Stimulated activated CD8-positive, alpha-beta memory T cell treated with anti-CD3 and anti-CD28 coated beads, Interleukin-4, amount 100 ng/mL, for 24 hours (primary cell): ENCODE results near the gene SPIRE2.
"Not testable (repeated sequence)": the region's sequence is repeated elsewhere in the genome, so short reads cannot be mapped to it uniquely, and the experiment has no call there.

Experiments used
- DNase-seq: peaks from one replicate; pipeline ENCODE4 v3.0.0-alpha.2; 2020; ENCODE audit warnings: low read depth

The SPIRE2 gene

GRCh38 chr16:89808475-89808874 is 19.8 kb upstream of the SPIRE2 start:
- no peak for DNase-seq

- DNase-seq = no peak
Observed at GRCh38 chr16:89811321-89811720, 17.0 kb upstream of the SPIRE2 start.

DNA sequence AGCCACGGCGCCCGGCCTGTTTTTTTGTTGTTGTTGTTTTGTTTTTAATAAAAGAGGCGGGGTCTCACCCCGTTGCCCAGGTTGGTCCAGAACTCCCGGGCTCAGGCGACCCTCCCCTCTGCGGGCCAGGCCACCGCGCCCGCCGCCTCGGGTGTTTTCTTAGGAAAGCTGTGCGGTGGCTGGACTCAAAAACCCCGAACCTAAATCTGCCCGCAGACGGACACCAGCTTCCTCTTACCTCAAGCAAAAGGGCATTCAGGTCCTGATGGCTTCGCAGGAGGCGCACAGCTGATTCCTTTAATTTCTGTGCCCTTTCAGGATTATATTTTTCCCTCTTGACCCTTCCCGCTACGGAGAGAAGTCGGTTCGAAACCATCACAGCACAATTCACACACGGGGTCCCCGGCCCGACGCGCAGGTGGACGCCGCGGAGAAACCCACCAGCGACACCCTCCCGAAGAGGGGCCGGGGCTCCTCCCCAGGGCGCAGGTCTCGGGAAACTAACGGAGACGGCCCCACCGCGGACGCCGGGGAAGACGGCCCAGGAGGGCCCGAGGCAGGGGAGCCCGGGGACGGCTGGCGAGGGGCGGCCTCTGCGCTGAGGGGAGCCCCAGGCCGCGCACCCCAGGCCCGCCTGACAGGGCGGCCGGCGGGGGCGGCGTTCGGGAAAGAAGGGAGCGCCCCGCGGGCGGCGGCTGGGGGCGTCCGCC is 12.5 kb upstream of the SPIRE2 start:
- no peak for DNase-seq

DNA sequence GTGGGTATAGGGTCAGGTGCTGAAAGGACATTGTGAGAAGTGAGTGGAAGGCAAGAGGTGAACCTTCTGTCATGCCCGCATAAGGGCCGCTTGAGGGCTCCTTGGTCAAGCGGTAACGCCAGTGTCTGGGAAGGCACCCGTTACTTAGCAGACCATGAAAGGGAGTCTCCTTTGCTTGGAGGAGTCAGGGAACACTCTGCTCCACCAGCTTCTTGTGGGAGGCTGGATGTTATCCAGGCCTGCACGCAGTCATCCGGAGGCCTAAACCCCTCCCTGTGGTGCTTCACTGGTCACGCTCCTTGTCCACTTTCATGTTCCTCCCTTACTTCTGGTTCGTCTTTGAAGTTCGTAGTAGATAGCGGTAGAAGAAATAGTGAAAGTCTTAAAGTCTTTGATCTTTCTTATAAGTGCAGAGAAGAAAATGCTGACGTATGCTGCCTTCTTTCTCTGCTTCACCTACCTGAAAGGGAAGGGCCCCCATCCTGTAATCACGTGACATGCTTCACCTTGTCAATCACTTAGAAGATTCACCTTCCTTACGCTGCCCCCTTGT is 9.3 kb upstream of the SPIRE2 start:
- not testable (repeated sequence) for DNase-seq

DNA sequence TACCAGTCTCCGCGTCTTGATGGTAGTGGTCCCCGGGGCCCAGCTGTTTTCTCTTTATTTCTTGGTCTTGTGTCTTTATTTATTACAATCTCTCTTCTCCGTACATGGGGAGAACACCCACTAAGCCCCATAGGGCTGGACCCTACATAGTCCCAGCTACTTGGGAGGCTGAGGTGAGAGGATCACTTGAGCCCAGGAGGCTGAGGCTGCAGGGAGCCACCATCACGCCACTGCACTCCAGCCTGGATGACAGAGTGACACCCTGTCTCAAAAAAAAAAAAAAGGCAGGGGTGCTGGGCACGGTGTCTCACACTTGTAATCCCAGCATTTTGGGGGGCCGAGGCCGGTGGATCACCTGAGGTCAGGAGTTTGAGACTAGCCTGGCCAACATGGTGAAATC is 8.8 kb upstream of the SPIRE2 start:
- not testable (repeated sequence) for DNase-seq

DNA sequence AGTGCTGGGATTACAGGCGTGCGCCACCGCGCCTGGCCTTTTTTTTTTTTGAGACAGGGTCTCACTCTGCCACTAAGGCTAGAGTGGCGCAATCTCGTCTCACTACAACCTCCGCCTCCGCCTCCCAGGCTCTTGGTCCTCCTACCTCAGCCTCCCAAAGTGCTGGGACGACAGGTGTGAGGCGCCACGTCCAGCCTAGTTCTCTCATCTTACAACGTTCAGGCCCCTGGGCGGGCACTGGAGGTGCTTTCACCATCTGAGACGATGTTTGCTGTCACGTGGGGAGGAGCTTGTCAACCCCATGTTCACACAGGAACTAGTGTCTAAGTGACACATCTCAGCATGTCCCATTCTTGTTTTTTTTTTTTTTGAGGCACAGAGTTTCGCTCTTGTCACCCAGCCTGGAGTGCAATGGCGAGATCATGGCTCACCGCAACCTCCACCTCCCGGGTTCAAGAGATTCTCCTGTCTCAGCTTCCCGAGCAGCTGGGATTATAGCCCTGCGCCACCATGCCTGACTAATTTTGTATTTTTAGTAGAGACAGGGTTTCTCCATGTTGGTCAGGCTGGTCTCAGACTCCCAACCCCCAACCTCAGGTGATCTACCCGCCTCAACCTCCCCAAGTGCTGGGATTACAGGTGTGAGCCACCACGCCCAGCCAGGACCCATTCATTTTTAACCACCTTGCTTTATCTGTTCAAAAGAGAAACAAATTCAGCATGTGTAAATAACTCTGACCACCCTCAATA is 6.7 kb upstream of the SPIRE2 start:
- peak; percentile 7 for DNase-seq

DNA sequence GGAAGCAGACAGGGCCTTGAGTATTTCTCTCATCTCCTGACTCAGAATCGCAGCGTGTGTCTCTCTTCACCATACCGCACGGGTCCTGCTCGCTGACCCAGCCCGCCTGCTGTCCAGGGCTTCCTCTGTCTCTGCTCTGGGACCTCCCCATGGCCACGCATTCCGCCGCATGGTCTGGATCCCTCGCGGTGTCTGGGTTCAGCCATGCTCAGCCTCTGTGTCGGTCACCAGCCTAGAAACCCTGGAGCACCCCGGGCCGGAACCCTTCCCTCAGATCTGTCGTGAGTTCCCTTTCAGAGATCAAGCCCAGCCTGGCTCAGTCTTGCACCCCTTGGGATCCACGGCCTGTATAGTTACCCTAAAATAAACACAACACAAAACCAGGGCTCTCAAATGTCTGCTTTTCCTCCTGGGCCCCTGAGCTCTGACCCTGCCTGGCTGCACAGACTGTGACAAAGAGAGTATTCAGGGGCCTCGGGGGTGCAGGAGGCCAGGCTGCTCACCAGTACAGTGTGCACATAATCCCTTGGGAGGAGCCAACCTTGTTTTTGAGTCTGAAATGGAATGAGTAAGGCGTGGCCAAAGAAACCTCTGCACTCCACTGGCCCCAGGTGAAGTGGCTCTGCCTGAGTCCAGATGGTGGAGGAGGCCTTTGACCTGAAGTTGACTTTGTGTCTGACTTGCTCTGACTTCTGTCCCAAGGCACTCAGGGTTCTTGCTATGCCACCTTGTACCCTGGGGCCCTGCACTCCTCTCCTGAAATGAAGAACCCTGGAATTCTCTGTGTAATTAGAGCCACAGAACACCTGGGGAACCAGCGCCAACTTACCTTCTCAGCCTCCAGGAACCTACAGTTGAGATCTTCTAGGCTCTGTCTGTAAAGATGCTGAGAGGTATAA is 5.8 kb upstream of the SPIRE2 start:
- no peak for DNase-seq

DNA sequence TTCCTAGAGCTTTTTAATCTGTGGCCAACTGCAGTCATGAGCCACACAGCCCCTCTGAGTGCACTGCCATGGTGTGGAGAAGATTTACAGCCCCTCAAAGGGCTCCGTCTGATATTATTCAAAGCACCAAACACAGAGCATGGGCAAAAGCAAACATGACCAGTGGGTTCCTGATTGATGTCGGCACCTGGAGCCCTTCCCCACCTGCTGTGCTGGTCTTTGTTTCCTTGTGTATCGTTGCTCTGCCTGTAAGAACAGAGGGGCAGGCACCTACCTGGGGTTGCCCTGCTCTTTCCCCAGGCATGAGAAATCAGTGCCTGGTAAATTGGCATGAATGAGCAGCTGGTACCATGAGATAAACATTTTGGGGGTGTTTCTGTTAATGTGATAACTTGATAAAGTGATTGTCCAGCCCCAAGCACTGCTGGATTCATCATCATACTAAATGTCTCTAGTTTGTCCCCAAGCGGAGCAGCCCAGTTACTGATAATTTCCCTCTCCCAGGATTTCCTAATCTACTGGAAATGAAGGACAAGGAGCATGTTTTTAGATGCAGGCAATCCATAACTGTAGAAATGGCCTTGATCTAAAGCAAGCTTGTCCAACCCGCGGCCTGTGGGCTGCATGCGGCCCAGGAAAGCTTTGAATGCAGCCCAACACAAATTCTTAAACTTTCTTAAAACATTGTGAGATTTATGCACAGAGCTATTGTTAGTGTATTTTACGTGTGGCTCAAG is 5.0 kb upstream of the SPIRE2 start:
- no peak for DNase-seq

DNA sequence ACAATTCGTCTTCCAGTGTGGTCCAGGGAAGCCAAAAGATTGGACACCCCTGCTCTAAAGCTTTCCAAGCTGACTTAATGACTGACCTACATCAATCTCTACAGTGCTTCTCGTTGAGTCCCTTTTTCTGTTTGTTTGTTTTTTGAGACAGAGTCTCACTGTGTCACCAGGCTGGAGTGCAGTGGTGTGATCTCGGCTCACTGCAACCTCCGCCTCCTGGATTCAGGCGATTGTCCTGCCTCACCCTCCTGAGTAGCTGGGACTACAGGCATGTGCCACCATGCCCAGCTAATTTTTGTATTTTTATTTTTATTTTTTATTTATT is 4.5 kb upstream of the SPIRE2 start:
- not testable (repeated sequence) for DNase-seq

DNA sequence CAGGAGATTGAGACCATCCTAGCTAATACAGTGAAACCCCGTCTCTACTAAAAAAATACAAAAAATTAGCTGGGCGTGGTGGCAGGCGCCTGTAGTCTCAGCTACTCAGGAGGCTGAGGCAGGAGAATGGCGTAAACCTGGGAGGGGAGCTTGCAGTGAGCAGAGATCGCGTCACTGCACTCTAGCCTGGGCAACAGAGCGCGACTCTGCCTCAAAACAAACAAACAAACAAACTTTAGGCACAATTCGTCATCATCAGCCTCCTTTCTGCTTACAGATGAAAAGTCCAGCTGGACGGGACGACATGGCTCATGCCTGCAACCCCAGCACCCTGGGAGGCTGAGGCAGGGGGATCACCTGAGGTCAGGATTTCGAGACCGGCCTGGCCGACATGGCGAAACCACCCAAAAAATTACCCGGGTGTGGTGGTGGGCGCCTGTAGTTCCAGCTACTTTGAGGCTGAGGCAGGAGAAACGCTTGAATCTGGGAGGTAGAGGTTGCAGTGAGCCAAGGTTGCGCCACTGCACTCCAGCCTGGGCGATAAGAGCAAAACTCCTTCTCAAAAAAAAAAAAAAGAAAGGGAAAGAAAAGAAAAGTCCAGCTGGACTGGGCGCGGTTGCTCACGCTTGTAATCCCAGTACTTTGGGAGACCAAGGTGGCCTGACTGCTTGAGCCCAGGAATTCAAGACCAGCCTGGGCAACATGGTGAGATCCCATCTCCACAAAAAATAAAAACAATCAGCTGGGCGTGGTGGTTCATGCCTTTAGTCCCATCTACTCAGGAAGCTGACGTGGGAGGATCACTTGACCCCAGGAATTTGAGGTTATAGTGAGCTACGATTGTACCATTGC is 1.5 kb upstream of the SPIRE2 start:
- no peak for DNase-seq

DNA sequence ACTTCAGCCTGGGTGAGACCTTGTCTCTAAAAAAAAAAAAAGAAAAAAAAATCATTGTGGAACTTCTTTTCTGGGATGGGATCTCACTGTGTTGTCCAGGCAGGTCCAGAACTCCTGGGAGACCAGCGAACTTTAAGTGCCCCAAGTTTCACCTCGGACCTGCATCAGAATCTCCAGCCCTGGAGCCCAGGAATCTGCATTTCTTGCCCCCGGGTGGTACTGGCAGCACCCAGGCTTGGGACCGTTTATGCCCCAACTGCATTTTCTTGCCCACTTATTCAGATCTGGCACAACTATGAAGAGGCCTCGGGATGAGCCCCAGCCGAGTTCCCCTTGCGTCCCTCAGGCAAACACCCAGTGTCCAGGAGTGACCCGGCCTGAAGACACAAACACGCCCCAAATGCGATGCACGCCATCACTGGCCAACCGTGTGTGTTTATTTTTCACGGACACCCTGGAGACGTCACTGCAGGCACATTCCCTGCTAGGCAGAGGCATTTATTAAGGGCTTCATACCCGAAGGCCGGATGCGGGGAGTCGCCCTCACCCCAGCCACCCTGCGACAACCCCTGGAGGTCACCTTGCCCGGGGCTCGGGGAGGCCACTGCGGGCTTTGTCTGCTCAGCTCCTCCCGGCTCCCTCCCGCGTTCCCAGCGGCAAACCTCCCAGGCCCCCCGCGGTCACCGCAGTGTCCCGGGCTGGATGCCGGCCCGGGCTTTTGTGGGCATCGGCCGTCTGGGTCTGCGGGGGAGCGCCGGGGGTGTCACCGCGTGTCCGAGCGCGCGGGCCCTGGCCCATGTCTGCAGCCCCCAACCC is 684 bp upstream of the SPIRE2 start:
- no peak for DNase-seq

DNA sequence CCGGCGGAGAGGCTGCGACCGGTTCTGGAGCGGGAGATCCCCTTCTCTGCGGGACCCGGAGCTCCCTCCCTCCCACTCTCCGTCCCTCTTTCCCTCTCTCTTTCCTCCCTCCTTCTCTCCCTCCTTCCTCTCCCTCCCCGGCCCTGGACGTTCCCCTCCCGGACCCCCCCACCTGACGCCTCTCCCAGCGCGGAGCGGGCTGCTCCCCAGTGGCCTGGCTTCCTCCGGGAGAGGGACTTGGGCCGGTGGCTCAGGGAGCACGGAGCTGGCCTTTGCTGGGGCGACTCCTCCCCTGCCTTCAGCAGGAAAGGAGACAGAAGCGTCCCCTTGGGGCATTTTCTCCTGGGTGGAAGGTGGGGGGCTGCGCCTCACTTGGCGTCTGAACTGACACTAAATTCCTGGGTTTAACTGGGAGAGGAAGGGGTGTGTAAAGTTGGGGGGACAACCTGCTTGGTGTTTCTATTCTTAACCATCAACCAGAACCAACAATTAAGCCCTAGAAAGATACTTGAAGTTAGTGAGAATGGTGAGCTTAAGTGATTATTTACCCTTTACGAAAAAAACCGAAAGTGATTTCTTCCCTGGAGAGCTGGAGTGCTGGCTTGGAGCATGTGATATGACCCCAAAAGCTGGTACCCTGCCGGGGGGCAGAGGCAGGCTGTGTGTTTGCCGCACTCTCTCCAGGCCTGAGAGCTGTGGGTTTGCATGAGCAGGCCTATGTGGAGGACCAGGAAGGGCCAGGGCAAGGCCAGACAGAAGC is 775 bp downstream of the SPIRE2 start:
- no peak for DNase-seq

GRCh38 chr16:89829630-89830437 is 1.6 kb downstream of the SPIRE2 start:
- no peak for DNase-seq

DNA sequence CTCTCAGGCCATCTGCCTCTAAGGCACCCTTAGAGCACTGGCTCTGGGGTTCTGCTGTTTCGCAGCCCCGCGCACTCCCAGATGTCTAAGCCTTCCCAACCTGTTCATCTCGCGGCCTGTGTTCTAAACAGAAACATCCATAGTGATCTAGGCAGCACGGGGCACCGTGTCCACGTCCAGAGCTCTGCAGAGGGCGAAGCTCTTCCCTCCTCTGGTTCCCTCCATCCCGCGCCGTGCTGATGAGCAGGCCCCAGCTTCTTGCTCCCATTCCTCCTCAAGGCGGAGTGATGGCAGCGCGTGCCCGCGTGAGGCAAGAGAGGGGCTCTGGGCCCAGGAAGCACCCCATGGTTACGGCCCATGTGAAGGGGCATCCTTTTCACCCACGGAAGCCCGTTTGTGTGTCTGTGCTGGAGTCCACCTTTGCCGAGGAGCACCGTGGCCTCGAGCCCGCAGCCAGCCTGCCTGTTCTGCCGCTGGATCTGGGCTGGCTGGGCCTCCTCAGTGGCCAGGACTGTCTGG is 3.6 kb downstream of the SPIRE2 start:
- DNase-seq = no peak

- DNase-seq = not testable (repeated sequence)
Observed at GRCh38 chr16:89833664-89834363, 5.5 kb downstream of the SPIRE2 start.

GRCh38 chr16:89834813-89835363 is 6.6 kb downstream of the SPIRE2 start:
- DNase-seq = not testable (repeated sequence)

GRCh38 chr16:89836484-89836883 is 8.2 kb downstream of the SPIRE2 start:
- not testable (repeated sequence) for DNase-seq
